NOMO-1 (cell line): ENCODE measurements around the gene RWDD3.
A peak's percentile ranks its signal among the peaks of the same experiment; 100 is the strongest.

Source experiments
- DNase-seq, 2 experiments: peaks; one replicate each; lab custom pipeline; 2025; ENCODE audit not compliant: unreplicated experiment in 2 of 2; lab: John Stamatoyannopoulos, UW

Gene RWDD3

GRCh38 chr1:95233737-95234500 is at the start of gene RWDD3:
RWDD3 (plus strand) TSS chr1:95234210; CDS start chr1:95234231, 21 bp downstream.
- DNase-seq, result peak; percentile 74 to 94

GRCh38 chr1:95186149-95186548 is 47.9 kb upstream of the RWDD3 start:
- no peak for DNase-seq

GRCh38 chr1:95193591-95193990 is 40.4 kb upstream of the RWDD3 start:
- no peak for DNase-seq

- DNase-seq, result no peak
Measured at GRCh38 chr1:95195046-95195445, 39.0 kb upstream of the RWDD3 start.

- no peak for DNase-seq
Measured at GRCh38 chr1:95196017-95196416, 38.0 kb upstream of the RWDD3 start.

- DNase-seq, result no peak
Measured at GRCh38 chr1:95197616-95198252, 36.3 kb upstream of the RWDD3 start.

- DNase-seq, result no peak
Measured at GRCh38 chr1:95201905-95202304, 32.1 kb upstream of the RWDD3 start.

- DNase-seq, result no peak
Measured at GRCh38 chr1:95203908-95204437, 30.0 kb upstream of the RWDD3 start.

GRCh38 chr1:95206514-95206913 is 27.5 kb upstream of the RWDD3 start:
- DNase-seq, result no peak

GRCh38 chr1:95207223-95207935 is 26.6 kb upstream of the RWDD3 start:
- no peak for DNase-seq

GRCh38 chr1:95208876-95209275 is 25.1 kb upstream of the RWDD3 start:
- DNase-seq, result no peak

GRCh38 chr1:95209291-95209690 is 24.7 kb upstream of the RWDD3 start:
- DNase-seq, result no peak

- no peak for DNase-seq
Measured at GRCh38 chr1:95216292-95216990, 17.6 kb upstream of the RWDD3 start.

- no peak for DNase-seq
Measured at GRCh38 chr1:95217371-95217770, 16.6 kb upstream of the RWDD3 start.

GRCh38 chr1:95219407-95219806 is 14.6 kb upstream of the RWDD3 start:
- DNase-seq, result no peak

GRCh38 chr1:95221306-95221705 is 12.7 kb upstream of the RWDD3 start:
- no peak for DNase-seq

GRCh38 chr1:95222629-95223028 is 11.4 kb upstream of the RWDD3 start:
- DNase-seq, result no peak

GRCh38 chr1:95223110-95223509 is 10.9 kb upstream of the RWDD3 start:
- DNase-seq, result no peak

GRCh38 chr1:95226781-95227660 is 7.0 kb upstream of the RWDD3 start:
- no peak for DNase-seq

GRCh38 chr1:95229037-95229436 is 5.0 kb upstream of the RWDD3 start:
- DNase-seq, result no peak
